Measurements from ENCODE around the gene CDH13.

GRCh38 chr16:82852388-82853008, 225.7 kb downstream of the CDH13 start:
- TF ChIP-seq CTCF (IDR thresholded peaks at IDR 0.05; ENCODE audit: extremely low read depth in 1 of 2, insufficient read depth in 1 of 2, low read depth in 1 of 2, low read length in 2 of 2) (no peak), POLR2AphosphoS5 (IDR thresholded peaks at IDR 0.05; ENCODE audit: insufficient read depth, low read depth, low read length) (no peak), POLR2A (IDR thresholded peaks at IDR 0.05; ENCODE audit: low read depth, low read length) (no peak), EZH2 (IDR thresholded peaks at IDR 0.05; ENCODE audit: borderline replicate concordance, low read depth, low read length, severe bottlenecking) (no peak), MYC (IDR thresholded peaks at IDR 0.05; ENCODE audit: low read depth, low read length) (no peak), JUN (IDR thresholded peaks at IDR 0.05; ENCODE audit: borderline replicate concordance, insufficient read depth, insufficient read length, low read depth) (no peak)

Data from endothelial cell of umbilical vein (primary cell).